IPS DF 19.7 (cell line): ENCODE results near the gene C1QTNF8.

Experiments
- DNase-seq: peaks from one replicate; pipeline ENCODE4 v3.0.0-alpha.2; 2013; ENCODE audit warnings: low read depth, low spot score

Gene C1QTNF8

GRCh38 chr16:1127101-1127500 is 31.1 kb upstream of the C1QTNF8 start:
- DNase-seq: no peak

- DNase-seq: no peak
Observed at GRCh38 chr16:1126586-1126985, 30.5 kb upstream of the C1QTNF8 start.

DNA sequence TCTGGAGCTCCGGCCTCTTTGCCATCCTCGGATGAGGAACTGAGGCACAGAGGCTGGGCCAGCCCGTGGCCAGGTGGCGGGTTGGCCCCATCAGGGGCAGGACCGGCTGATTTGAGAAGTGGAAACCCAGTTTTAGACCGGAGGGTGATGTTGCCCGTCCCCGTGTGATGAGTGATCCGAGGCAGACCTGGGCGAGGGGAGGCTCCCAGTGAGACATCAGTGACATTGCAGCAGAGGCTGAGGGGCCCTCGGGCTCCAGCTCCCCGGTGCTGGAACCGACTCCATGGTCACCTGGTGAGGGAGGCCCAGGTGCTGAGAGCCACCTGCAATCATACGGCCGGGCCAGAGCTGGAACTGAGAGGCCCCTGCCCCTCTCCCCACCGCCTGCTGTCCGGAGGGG is 30.0 kb upstream of the C1QTNF8 start:
- no peak for DNase-seq

DNA sequence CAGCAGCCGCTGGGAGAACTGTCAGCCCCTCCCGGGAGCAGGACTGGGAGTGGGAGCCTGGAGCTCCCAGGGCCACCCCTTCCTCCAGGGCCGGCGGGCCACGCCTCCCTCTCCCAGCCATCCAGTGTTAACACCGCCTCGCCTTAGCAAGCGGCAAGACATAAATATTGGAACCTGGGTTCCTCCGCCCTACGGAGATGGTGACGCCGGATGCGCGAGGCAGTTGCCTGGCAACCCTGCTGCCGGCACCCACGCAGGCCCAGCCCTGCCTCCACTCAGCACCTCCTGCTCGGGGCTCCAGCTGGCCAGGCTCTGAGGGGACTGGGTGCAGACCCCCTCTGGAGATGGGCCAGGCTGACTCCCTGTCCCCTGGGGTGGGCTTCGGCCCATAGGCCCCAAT is 29.4 kb upstream of the C1QTNF8 start:
- DNase-seq: no peak

DNA sequence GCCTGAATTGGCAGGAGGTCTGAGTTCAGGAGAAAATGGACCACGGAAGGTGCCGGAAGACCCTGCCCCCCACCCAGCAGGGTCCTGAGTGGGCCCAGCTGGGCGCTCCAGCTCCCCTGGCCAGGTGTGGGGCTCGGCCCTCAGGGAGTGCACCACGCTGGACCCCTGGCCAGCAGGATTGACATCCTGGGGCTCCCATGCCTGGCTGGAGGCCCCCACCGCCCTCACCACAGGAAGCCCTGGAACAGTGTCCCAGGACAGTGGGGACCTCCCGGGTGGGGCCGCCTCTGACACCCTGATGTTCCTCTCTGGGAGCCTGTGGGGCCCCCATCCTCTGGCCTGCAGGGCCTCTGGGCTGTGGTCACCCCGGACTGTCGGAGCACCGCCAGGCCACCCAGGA is 28.8 kb upstream of the C1QTNF8 start:
- DNase-seq: no peak

DNA sequence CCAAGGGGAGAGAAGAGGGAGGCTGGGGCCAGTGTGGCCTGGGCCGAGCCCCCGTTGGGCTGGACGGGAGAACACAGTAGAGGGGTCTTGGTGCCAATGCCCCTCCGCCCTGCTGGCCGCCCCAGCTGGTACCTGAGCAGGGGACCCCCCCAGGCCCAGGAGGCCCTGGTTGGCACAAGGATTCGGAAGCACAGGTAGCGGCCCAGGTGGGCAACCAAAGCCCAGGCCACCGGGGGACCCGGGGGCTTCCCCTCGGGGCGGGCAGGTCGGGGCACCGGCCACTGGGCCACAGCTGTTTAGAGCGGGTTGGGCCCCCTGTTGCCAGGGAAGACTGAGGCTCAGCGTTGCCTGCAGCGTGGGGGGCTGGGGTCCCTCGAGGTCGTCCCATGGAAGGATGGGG is 28.2 kb upstream of the C1QTNF8 start:
- no peak for DNase-seq

- DNase-seq: no peak
Observed at GRCh38 chr16:1123525-1124230, 27.6 kb upstream of the C1QTNF8 start.

DNA sequence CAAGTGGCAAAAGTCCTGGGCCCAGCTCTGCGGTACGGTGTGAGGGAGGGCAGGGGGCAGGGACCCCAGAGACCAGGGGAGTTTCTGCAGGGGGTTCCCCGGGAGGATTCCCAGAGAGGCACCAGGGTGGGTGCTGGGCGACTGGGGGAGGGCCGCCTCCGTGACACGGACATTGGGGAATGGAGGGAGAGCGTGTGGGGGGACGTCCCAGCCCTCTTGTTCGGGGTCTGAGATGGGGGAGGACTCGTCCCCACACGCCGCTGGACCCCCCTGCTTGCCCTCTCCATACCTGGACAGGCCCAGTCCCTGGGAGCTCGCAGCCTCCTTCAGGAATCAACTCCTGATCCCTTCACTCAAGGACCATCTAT is 26.3 kb upstream of the C1QTNF8 start:
- no peak for DNase-seq

DNA sequence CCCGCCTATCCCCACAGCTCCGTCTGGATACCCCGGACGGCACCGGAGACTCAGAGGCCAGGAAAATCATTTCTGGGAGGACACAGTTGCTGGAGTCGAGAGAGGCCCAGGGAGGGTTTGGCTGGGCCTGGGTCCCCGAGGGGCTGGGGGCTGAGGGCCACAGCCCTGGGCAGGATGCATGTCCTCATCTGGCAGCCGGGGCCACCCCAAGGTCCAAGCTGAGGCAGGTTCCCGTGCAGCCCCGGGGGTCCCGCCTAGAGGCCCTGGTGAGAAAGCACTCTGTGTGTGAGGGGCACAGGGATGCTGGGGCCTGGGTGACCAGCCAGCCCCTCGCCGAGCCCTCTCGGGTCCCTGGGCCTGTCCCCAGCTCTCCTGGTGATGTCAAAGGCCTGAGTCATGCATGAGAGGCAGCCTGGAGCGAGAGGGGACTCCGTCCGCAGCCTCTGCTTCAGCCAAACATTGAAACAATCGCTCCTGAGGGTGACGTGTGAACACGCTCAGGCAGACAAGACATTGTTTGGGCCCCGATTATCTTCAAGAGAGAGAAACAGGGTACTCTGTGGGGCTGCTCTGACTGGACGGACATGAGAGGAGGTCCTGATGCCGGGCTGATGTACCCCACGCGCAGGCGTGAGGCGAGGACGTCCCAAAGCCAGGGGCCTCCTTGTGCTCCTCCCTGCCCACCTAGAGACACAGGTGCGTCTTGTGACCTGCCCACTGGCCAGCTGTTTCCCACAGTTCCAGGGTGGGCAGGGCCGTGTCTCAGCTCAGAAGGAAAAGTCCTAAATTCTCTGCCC is 25.8 kb upstream of the C1QTNF8 start:
- DNase-seq: no peak

- no peak for DNase-seq
Observed at GRCh38 chr16:1121009-1121408, 25.0 kb upstream of the C1QTNF8 start.

DNA sequence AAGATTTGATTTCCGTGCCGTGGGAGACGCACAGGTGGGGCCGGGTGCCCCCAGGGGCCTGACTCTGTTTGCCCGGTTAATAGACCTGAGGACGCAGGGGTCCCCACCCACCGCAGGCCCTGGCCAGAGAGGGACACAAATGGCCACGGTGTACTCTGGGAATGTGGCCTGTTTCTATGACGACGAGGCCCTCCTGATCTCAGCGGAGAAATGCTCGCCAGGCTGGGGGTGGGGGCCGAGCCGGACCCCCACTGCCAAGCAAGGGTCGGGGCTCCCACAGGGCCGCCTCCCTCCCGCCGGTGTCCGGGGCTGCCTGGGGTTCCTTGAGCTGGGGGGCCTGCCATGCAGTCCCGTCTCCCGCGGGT is 24.5 kb upstream of the C1QTNF8 start:
- DNase-seq: no peak

GRCh38 chr16:1119766-1120576 is 23.9 kb upstream of the C1QTNF8 start:
- no peak for DNase-seq

GRCh38 chr16:1119129-1119528 is 23.1 kb upstream of the C1QTNF8 start:
- DNase-seq: no peak

DNA sequence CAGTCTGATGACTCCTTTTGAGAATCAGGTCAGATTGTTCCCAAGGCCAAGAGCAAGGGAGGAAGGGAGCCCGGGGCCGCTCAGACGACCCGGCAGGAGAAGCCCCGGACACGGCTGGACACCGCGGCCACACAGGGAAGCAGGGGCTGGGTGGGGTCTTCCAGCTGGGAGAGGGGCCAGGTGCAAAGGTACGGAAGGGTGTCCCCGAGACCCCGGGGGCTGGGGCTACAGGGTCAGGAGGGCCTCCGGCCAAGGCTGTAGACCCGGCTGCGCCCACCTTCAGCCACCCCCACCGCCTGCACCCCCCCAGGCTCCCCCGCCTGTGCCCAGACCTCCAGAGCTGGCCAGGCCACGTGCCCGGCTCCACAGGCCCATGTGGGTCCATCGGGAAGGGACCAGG is 21.9 kb upstream of the C1QTNF8 start:
- DNase-seq: no peak

GRCh38 chr16:1117176-1117900 is 21.3 kb upstream of the C1QTNF8 start:
- no peak for DNase-seq

- no peak for DNase-seq
Observed at GRCh38 chr16:1116693-1117077, 20.6 kb upstream of the C1QTNF8 start.

GRCh38 chr16:1113889-1114526 is 18.0 kb upstream of the C1QTNF8 start:
- no peak for DNase-seq

DNA sequence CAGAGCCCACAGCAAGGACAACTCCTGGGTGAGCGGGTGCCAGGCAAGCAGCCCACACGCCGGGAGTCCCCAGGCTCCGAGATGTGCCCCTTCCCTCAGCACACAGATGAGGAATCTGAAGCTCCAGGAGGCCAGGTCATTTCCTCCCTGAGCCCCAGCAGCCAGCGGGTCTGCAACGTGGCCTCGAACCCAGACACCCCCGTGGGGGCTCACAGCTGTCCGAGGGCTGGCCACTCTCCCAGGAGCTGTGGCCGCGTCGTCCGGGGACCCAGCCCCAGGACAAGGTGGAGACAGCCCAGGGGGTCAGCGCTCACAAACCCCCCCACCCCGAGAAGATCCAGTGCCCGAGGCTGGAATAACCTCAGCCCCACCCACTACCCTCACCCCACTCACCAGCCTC is 17.4 kb upstream of the C1QTNF8 start:
- DNase-seq: no peak

DNA sequence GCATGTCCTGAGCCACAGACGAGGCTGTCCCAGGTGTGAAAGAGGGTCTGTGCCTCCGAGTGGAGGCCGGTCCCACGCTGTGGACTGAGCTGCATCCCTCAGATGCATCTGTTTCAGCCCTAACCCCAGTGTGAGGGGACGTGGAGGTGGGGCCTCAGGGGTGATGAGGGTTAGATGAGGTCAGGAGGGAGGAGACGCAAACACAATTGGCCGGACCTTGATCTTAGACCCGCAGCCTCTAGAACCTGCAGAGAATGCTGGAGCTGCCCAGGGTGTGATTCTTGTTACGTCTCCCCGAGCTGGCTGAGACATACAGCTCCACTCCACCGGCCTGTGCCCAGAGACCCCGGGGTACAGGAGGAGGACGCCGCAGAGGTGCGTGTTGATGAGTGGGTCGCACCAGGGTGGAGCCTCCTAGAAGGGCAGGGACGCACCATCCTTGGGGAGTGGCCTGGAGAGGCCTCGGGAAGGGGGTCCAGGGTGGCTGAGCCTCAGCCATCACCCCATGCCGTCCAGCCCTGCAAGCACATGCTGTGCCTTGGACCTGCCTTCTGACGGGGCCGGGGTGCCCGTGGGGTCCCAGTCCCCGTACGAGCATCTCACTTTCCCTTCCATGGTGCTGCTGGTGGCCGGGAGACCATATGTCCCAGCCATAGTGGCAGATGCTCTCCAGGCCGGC is 16.6 kb upstream of the C1QTNF8 start:
- DNase-seq: no peak

- no peak for DNase-seq
Observed at GRCh38 chr16:1109648-1110047, 13.6 kb upstream of the C1QTNF8 start.
